GM18499 (cell line): ENCODE measurements around the gene LRFN2.

Experiments
- ATAC-seq: cut with Tn5 transposase; IDR thresholded peaks from one replicate; pipeline ENCODE4 v1.9.1; 2021; ENCODE audit warnings: moderate number of reproducible peaks; ENCODE audit not compliant: insufficient read depth, unreplicated experiment

The LRFN2 gene

DNA sequence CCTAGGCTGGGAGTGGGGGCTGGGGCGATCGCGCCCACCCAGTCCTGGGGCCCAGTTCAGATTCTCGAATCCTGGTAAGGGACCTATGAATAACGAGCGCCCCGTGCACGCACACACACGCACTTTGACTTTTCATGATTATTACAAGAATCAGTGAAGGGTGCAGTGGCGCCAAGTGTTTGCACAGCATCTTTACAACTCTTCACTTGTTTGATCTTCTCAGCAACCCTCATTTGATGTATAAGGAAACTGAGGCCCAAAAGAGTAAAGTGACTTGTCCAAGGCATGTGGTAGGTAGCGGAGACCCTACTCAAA, 863 bp upstream of the LRFN2 start:
- ATAC-seq: no peak

DNA sequence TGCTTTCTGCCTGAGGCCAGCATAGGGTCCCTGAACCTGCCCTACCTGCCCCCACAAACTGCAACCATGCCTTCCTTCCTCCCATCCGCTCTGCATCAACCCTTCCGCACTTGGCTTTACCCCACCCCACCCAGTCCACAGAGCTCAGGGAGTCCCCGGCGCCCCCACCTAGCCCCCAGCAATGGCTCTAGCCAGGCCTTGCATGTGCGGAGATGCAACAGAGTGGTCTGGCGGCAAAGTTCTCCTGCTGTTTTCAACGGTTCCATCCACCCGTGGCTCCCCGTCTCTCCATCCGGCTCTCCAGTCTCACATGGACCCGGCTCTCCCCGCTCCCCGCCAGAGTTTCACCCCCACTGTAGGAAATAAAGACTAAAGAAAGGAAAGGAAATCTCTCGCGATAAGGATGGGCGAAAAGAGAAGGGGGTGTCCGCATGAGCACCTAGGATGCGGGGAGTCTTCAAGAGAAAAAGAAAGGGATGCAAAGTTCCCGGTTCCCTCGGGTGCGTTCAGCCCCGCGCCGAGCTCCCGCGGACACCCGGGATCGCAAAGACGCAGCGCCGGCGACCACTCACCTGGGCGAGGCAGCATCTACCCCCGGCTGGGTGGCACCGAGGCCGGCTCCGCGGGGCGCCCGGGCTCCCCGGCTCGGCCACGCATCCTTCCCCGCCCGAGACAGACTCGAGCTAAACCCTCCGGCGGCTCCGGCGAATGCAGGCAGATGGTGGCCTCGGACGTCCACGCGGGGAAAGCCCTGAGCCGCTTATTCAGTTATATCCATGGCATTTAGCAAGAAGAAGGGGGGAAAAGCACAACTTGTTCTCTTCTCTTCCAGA, 579 bp downstream of the LRFN2 start:
- no peak for ATAC-seq

DNA sequence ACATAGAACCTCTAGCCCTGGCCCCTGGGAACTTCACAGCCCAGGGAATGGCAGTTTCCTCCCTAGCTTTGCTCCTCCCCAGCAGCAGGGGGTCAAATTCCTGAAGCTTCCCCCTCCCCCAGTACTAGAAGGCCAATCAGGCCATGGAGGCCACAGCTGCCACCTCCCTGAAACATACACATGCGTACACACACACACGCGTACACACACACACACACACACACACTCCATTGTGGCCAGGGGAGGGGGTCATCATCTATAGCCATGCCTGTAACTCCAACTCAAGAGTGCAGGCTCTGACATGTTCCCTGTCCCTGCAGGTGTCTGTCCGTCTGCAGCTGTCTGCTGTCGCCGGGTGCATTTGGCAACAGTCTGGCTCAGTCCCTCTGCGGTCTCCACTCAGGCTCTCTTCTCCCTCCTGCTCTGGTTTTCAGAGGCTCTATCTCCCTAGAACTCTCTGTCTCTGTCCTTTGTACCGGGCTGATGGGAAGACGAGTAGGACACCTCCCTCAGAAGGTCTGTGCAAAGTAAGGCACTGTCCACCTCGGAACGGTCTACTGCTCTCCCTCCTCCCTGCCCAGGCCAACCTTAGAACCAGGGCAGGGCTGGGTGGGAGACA, 1.4 kb downstream of the LRFN2 start:
- no peak for ATAC-seq

DNA sequence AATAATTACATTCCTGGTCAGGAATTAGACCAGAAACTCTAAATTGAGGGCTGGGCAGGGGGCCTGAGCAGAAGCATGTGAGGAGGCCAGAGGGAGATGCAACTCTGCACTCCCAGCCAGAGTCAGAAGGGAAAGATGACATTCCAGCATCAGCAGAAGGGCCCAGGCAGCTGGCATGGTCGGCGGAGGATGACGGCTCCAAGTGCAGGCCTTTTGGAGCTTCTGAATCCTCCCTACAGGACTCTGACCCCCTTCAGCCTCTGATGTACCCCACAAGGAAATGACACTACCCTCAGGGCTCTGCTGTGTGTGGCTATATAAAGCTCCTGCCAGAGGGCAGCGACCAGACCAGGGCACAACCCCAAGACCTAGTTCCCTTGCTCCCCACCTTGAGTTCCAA, 1.9 kb downstream of the LRFN2 start:
- ATAC-seq: no peak

DNA sequence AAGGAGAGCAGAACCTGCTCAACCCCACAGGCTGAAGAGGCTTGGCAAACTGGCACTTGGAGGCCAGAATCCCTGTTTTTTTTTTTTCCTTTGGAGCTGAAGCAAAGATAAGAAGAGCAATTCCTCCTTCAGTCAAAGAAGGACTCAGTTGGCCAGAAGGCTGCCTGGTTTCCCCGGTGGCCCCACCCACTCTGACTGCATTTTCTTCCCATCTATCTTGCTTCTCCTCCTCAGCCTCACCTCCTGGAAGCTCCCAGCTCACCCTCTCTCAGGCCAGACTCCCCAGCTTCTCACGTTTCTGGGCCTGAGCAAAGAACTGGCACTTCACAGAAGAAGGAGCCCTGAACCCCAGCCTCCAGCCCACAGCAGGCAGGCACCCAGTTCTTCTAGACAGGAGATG, 2.4 kb downstream of the LRFN2 start:
- ATAC-seq: no peak

DNA sequence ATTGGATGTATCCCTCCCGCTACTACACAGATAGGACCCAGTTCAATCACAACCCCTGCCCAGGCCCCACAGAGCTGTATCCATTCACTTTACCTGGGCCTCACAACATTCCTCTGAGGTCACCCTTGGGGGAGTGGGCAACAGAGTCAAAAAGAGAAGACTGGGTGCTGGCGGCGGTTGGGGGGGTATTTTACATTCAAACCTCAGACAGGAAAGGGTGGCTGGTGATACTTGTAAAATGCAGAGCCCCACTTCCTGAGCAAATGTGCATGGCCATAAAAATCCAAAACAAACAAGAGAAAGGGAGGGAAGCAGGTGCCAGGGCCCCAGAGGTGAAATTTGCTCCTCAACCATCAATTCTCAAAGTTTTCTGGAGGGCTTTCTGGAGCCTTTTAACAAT, 3.5 kb downstream of the LRFN2 start:
- no peak for ATAC-seq

DNA sequence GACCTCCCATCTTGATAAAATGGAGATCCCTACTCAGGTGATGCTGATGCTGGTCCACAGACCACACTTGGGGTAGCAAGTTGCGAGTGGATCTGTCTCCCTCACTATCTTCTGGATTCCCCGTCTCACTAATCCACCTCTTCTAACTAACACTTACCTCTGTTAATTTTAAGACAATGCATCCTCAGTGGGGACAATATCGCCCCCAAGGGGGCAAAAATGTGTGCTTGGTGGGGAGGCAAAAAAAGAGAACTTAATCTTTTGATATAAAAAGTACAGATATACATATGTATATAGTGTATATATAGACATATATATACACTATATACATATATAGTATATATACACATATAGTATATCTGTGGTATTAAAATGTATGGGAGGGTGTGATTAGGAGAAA, 4.3 kb downstream of the LRFN2 start:
- no peak for ATAC-seq

DNA sequence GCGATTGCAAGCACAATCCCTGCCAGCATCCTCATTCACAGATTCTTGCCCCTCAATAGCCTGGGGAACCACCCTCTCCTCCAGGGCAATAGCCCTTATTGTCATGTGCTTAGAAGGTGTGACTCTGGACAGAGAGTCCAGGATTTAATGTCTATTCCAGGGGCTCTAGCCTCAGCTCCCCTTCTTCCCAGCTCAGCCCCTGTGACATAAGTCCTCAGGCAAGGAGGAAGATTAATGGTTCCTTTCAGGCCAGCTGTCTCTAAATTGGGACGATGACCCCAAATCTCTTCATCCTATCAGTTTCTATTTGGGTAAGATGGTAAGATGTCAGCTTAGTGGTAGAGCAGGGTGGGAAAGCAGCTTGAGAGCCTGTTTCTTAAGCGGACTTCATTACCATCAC, 8.1 kb downstream of the LRFN2 start:
- ATAC-seq: no peak

DNA sequence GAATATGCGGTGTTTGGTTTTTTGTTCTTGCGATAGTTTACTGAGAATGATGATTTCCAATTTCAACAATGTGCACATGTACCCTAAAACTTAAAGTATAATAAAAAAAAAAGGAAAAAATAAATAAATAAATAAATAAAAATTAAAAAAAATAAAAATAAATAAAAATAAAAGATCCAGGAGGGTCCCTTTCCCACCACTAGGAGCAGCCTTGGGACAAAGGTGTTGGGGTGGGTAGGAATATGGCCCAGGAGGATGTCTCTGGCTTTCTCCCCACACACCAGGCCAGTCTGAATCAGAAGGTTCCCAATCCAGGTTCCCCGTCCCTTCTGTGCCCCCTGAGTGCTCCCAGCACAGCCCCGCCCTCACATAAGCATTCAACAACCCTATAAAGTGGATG, 9.5 kb downstream of the LRFN2 start:
- ATAC-seq: no peak

DNA sequence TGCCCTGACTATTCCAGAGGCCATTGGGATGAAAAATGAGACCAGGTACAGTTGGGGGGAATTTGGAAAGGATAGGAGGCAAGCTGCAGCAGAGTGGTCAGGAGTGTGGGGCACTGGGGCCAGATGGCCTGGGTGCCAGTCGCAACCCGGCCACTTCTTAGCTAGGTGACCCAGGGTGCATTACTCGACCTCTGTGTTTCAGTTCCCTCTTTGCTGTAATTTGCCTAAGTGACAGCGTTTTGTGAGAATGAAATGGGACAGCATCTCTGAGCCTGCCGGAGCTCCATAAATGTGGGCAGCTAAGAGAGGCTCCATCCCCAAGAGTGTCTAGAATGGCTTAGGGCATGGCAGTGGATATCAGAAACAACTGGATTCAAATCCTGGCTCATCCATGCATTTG, 13.9 kb downstream of the LRFN2 start:
- no peak for ATAC-seq

DNA sequence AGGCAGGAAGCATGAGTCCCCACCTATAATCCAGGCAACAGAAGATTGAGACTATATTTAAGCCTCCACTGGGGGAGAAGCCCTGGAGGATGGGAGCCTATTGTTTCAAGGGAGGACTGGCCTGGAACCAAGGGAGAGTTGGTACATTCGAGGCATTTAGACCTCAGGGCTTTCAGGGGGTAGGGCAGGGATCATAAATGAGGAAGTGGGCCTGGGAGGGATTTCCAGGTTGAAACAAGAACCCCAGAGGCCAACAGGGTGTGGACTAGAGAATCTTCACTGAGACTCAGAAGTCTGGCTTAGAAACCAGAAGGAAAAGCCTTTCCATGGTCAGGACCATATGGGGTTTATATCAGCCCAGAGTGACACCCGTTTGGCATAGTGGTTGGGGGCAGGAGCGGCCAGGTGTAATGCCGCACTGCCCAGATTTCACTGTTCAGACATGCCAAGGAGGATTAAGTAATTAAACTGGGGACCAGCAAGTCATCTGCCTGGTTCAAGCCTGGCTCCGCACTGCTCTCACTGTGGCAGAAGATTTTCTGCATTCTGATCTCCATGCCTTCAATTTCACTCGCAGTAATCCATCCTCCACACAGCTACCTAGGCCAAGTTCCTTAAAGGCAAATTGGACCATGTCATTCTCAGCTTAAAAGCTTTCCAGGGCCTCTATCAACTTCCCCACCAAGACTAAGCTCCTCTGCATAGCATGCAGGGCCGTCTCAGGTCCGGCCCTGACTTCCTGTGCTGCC, 17.8 kb downstream of the LRFN2 start:
- no peak for ATAC-seq

DNA sequence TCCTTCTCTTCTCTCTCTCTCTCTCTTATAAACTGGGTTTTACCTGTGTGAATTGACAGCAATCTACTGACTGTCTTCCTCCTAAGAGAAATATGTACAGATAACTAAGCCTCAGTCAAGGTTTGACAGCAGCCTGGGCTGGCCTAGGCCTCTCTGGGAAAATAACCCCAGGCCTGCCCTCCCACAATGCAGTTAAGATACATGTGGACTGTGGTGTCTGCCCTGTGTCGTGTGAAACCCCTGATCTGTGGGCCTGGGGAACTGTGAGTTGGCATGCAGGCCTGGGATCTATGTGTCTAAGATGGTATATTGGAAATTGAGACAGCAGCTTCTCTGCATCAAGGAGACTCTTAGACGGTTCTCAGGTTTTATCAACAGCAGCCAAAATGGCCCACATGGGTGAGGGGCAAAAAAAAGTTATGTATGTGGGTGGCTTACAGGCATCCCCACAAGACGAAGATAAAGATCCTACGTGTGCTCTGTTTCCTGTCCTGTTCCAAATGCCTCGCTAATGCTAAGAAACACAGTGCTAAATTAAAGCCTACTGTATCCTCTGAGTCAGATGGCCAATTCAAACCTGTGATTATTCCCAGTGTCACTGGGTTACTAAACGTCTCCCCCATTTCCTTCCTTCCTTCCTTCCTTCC, 19.0 kb downstream of the LRFN2 start:
- ATAC-seq: no peak

DNA sequence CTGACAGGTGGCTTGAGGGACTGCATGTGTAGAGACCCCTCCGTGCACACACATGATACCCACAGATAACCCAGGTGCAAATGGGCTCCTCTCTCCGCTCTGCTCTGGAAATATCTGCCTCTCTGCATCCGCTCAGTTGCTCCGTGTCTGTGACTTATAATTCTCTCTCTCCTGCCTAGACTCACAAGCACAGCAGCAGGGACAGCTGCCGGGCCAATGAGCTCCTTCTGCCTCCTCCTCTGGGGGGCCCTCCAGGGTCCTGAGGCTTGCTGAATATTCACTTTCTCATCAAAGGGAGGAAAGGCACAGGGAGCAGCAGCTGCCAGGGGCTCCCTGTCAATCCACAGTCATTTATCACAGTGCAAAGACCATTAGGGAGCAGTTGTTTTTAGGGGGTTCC, 24.1 kb downstream of the LRFN2 start:
- ATAC-seq: no peak

DNA sequence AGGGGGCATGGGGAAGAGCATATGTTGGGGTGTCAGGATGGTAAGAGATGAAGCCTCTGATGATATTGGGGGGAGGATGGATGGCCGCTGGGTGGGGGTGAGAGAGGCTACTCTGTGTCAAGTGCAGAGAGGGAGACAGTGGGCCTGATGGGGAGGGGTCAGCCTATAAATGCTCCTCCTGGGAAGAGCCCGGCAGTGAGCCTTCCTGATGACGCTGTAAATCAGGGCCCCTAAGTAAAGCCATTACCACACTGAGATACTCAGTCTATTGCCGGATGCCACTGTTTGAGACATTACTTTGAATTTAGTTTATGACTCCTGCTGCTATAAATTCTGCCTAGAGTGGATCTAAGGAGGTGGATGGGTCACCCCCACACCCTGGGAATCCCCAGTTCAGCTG, 28.1 kb downstream of the LRFN2 start:
- no peak for ATAC-seq

DNA sequence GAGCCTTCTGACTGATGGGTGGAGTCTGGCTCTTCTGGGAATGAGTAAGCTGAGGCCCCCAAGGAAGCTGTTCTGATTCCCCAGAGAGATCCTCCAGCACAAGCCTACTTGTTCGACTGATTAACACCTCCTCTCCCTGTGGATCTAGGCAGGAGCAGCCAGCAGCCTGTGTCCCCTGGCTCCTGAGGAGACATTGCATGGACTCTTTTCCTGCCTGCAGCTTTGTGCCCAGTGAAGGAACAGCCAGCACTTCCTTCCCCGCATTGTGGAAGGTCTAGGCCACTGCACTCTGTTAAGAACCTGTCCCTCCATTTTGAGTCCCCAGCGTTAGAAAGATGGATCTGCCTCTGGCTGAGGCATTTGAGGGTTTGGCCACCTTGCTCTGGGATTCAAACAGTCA, 29.1 kb downstream of the LRFN2 start:
- no peak for ATAC-seq

DNA sequence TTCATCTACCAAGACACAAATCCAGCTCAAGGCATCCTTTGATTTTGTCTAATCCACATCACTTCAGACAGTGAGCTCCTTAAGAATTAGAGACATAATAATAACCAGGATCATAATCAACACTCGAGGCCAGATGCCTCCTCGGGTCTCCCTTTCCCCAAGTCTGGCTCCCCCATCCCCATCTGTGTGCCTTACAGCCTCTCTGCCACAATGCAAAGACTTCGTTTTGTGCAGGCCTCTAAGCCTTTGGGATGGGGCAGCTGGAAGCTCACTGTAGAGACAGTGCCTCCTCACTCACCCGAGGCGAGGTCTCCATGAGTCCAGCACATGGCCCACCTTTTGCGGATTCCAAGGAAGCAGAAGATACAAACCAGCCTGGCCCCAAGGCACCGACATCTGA, 30.3 kb downstream of the LRFN2 start:
- no peak for ATAC-seq

DNA sequence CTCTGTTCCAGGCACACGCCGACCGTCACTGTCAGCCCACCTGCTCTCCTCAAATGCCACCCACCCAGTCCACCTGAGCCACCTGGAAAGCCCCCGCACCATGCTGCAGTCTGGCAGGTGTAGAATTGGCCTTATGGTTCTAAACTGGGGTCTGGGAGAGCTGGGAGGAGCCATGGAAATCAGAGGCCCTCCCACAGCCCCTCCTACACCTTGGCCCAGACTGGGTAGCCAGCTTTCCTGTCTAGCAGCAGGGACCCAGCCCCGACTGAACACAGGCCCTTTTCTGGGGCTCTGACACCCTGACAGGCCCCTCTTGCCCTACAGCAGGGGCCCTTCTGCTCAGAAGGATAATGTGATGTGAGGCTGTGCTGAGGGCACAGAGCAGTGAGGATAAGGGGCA, 31.1 kb downstream of the LRFN2 start:
- ATAC-seq: no peak

DNA sequence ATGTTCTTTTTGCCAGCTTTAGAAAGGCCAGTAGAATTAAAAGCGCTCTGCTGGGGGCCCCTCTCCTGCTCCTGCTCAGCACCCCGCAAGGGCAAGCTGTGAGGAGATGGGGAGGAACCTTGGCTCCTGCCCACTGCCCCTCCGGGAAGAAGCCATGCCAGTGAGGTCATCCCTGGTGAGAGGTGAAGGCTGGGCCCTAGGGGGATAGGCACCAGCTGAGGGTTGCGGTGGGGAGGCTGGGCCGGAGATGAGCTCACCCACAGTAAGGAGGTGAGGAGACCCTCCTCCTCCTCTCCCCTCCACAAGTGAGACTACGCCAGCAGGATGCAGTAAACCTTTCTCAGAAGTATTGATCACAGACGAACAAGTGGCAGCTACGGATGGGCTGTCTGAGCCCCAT, 32.1 kb downstream of the LRFN2 start:
- ATAC-seq: no peak

DNA sequence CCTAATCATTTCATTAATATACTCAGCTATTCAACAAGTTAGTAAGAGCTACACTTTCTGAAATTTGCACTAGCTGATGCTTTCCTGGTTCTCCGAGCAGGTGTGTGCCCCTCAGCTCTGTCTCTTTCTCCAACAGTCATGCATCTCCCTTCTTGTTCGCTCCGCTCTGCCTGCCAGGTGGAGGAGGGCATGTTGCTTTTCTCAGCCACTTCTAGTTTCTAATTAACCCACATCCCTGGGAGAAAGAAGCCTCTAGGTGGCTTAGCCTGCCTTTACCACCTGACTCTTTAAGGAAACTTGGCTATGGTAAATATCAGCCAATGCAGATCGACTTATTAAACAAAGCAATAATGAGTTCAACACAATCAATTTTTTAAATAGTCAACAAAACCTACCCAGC, 34.2 kb downstream of the LRFN2 start:
- no peak for ATAC-seq

DNA sequence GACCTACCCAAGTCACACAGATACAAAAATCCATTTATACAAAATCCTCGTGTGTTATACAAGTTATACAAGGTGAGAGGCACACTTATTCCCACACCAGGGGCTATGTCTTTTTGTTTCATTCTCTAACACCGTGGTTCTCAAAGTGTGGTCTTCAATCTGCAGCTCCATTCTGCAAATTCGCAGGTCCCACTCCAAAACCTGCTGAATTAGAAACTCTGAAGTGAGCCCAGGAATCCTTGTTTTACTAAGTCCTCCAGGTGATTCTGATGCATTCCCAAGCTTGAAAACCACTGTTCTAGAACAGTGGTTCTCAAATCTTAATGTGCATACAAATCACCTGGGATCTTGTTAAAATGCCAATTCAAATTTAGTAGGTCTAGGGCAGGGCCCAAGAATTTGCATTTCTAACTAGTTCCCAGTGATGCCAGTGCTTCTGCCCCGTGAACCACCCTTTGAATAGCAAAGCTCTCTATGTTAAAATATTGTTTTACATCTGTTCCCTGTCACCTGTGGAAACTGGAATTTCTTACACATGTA, 35.1 kb downstream of the LRFN2 start:
- ATAC-seq: no peak
